Small intestine (tissue), 7 donors: ENCODE measurements around the gene TUBGCP6. TPM values are rescaled to one million over a fixed set of nuclear protein-coding genes. Genes with fewer than 3 reads are reported as not detected.

Experiments used
- DNase-seq, 2 donors: peaks; one replicate each; pipeline versions ENCODE4 v3.0.0 to v3.0.0-alpha.2; 2013
- FAIRE-seq: peaks from 2 replicates; lab custom pipeline; 2012; peaks lifted over from hg19 to GRCh38; lab: Jason Lieb, UNC
- H3K27ac ChIP-seq, 3 donors: one replicate each; pipeline ENCODE4 v1.5.1; 2013; ENCODE audit warnings: low read length in 2 of 3, mild to moderate bottlenecking in 2 of 3, control low read depth in 1 of 3, inconsistent platforms in 1 of 3, low read depth in 1 of 3, moderate library complexity in 1 of 3
- H3K27me3 ChIP-seq, 3 donors: one replicate each; pipeline ENCODE4 v1.6.1; 2013; ENCODE audit warnings: low read length in 3 of 3, inconsistent platforms in 1 of 3; ENCODE audit not compliant: control insufficient read depth in 3 of 3, insufficient read depth in 3 of 3
- H3K36me3 ChIP-seq, 3 donors: one replicate each; pipeline ENCODE4 v1.6.1; 2013; ENCODE audit warnings: low read length in 3 of 3, inconsistent platforms in 1 of 3, low read depth in 1 of 3, mild to moderate bottlenecking in 1 of 3, moderate library complexity in 1 of 3; ENCODE audit not compliant: control insufficient read depth in 3 of 3, insufficient read depth in 2 of 3
- H3K4me1 ChIP-seq, 3 donors: one replicate each; pipeline ENCODE4 v1.6.1; 2013; ENCODE audit warnings: low read length in 2 of 3, inconsistent platforms in 1 of 3, low read depth in 1 of 3, mild to moderate bottlenecking in 1 of 3, moderate library complexity in 1 of 3; ENCODE audit not compliant: control insufficient read depth in 3 of 3, insufficient read depth in 2 of 3
- H3K4me3 ChIP-seq, 3 donors: one replicate each; pipeline ENCODE4 v1.5.1; 2013; ENCODE audit warnings: low read length in 3 of 3, control low read depth in 1 of 3, inconsistent platforms in 1 of 3, low read depth in 1 of 3, mild to moderate bottlenecking in 1 of 3, moderate library complexity in 1 of 3
- H3K9me3 ChIP-seq, 2 donors: one replicate each; pipeline ENCODE4 v1.6.1; 2013; ENCODE audit warnings: low read depth in 1 of 2, low read length in 1 of 2; ENCODE audit not compliant: control insufficient read depth in 2 of 2, insufficient read depth in 1 of 2
- WGBS, 3 donors: extraction: QIAGEN DNeasy Blood & Tissue Kit; methylation state at CpG; one replicate each; pipeline ENCODE4 v1.1.7; 2013; 5-methylcytosine and 5-hydroxymethylcytosine counted together
- polyA plus RNA-seq, 4 donors: library from polyadenylated mRNA; stranded (reverse) in 3 of 4; unstranded in 1 of 4; fragments of 200-250 nt in 3 of 4; fragments of 120-200 nt in 1 of 4; gene quantifications; one replicate each; pipeline versions ENCODE4 v1.2.1 to v1.2.3, GENCODE V29; 2013
- donor health status: healthy with polysubstance abuse.
- donor health status: control.
- donor health status: control.
- donor health status: Bipolar disorder and iron deficiency.
- donor health status: healthy.

Gene TUBGCP6
- polyA plus RNA-seq, 4 donors, result 23.0 to 55.5 (median 39.7) TPM

GRCh38 chr22:50248196-50249081 is 3.6 kb upstream of the TUBGCP6 start:
- FAIRE-seq (no peak), DNase-seq (no peak)
- 76 to 86% (median 80%) methylated on average over 26 to 29 of the region's 29 CpGs for WGBS, 3 donors
- H3K4me1 ChIP-seq, result peaks cover 12 to 29% (median 12%) of the 10 kb centered on the region in 3 donors
- H3K27ac ChIP-seq, result no peak overlapping the region
- H3K4me3 ChIP-seq, result no peak overlapping the region
- no peaks in the 10 kb centered on the region for H3K9me3 ChIP-seq
- no peaks in the 10 kb centered on the region for H3K27me3 ChIP-seq
- H3K36me3 ChIP-seq, result peaks cover 0 to 46% (median 0%) of the 10 kb centered on the region in 3 donors

- peaks cover 12 to 29% (median 12%) of the 10 kb centered on the region in 3 donors for H3K4me1 ChIP-seq
- no peak overlapping the region for H3K4me3 ChIP-seq
- H3K27ac ChIP-seq, result no peak overlapping the region
- peaks cover 0 to 46% (median 0%) of the 10 kb centered on the region in 3 donors for H3K36me3 ChIP-seq
- H3K9me3 ChIP-seq, result no peaks in the 10 kb centered on the region
- FAIRE-seq, result no peak
- DNase-seq, result peak; percentile 74 to 81
- 28 to 41% (median 38%) methylated on average over 15 to 16 of the region's 16 CpGs for WGBS, 3 donors
- no peaks in the 10 kb centered on the region for H3K27me3 ChIP-seq
These were observed 2.9 kb upstream of the TUBGCP6 start for GRCh38 chr22:50247748-50248147.

DNA sequence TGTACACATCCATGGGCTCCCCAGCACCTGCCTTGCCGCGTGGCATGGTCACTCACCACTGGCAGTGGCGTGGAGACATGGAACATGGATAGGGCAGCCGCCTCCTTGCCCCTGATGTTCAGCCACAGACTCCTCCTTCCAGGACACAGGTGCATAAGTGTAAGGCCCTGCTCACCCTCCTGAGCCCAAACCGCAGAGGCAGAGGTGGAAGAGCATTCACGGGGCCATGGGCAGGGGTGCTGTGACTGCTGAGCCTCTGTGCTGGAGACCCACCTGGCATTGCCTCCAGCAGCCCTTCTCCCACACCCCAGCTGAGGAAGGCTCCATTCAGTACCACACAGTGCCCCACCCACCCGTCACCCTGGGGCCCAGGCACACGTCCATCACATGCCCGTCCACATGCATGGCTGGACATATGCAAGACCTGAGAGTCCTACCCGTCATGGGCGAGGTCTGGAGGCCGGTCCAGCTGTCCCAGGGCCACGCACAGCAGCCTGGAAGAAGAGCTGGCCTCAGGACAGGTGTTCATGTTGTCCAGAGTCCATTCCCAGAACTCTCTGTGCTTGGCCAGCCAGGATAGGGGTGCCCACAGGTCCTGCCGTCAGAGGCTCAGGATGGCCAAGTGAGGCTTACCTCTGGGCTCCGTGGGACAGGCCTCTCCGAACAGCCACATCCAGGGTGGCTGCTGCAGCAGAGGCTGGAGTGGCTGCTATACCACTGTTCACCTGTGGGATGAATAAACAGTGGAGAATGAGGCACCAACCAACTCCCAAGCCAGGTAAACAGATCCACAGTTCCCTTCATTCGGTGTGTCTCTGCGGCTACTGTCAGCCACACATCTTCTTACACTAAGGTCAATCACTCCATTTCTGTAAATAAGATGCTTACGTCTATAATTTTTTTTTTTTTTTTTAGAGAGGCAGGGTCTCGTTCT is 1.7 kb upstream of the TUBGCP6 start:
- Histone ChIP-seq H3K36me3 (peaks cover 0 to 46% (median 0%) of the 10 kb centered on the region in 3 donors), H3K4me3 (peak overlapping the region in 1 of 3 donors; percentile 90), H3K27me3 (no peaks in the 10 kb centered on the region), H3K4me1 (peaks cover 12 to 29% (median 15%) of the 10 kb centered on the region in 3 donors), H3K9me3 (no peaks in the 10 kb centered on the region), H3K27ac (peak overlapping the region in 1 of 3 donors; percentile 6)
- DNase-seq (no peak), FAIRE-seq (no peak)
- WGBS, 3 donors, result 84 to 88% (median 87%) methylated on average over 20 of the region's 20 CpGs

DNA sequence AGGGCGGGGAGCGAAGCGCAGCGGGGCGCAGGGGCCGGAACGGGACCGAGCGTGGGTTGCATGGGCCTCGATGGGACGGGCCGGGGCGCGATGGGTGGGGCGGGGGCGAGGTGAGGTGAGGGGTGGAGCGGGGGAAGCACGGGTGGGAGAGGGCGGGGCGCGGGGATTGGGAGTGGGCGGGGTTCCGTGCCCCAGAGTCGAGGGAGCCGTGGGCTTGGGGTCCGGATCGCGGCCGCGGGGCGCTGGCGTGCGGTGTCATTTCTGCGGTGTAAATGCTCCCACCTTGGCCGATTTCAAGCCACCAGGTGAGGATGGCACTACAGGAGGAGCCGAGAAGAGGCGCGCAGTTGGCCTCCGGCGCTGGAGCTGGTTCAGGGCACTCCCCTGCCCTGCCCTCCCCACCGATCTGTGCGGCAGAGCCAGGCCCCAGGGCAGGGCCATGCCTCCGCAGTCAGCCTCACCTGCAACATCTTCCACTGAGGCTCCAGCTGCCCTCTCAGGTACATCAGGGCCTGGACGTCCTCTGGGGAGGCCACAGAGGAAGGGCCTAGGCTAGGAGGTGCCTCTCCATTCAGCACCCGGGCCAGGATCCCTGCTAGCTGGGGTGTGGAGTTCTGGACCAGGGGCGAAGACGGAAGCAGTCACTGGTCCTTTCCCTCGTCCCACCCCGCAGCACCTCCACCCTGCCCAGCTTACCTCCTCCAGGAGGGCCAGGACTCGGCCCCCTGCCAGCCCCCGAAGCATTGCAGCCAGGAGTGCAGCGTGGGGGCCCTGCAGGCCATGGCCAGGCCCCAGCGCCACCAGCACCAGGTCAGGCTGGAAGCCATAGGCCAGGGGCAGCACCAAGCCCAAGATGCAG is 620 bp upstream of the TUBGCP6 start:
- Histone ChIP-seq H3K27ac (peak overlapping the region; percentile 86 to 98 (median 92)), H3K27me3 (no peaks in the 10 kb centered on the region), H3K4me1 (peaks cover 12 to 25% (median 15%) of the 10 kb centered on the region in 3 donors), H3K36me3 (peaks cover 0 to 46% (median 0%) of the 10 kb centered on the region in 3 donors), H3K4me3 (peak overlapping the region; percentile 72 to 100 (median 90)), H3K9me3 (no peaks in the 10 kb centered on the region)
- peak; percentile 15 to 45 for DNase-seq
- 11 to 19% (median 14%) methylated on average over 34 to 53 of the region's 53 CpGs for WGBS, 3 donors
- FAIRE-seq, result no peak

- 2 to 15% (median 5%) methylated on average over 27 of the region's 27 CpGs for WGBS, 3 donors
- H3K4me3 ChIP-seq, result peak overlapping the region; percentile 72 to 100 (median 90)
- DNase-seq (no peak), FAIRE-seq (no peak)
- H3K9me3 ChIP-seq, result no peaks in the 10 kb centered on the region
- peaks cover 5 to 13% (median 9%) of the 10 kb centered on the region in 3 donors for H3K4me1 ChIP-seq
- H3K36me3 ChIP-seq, result peaks cover 0 to 49% (median 2%) of the 10 kb centered on the region in 3 donors
- H3K27me3 ChIP-seq, result no peaks in the 10 kb centered on the region
- H3K27ac ChIP-seq, result peak overlapping the region; percentile 86 to 98 (median 92)
These were observed 971 bp downstream of the TUBGCP6 start for GRCh38 chr22:50243685-50244419.

DNA sequence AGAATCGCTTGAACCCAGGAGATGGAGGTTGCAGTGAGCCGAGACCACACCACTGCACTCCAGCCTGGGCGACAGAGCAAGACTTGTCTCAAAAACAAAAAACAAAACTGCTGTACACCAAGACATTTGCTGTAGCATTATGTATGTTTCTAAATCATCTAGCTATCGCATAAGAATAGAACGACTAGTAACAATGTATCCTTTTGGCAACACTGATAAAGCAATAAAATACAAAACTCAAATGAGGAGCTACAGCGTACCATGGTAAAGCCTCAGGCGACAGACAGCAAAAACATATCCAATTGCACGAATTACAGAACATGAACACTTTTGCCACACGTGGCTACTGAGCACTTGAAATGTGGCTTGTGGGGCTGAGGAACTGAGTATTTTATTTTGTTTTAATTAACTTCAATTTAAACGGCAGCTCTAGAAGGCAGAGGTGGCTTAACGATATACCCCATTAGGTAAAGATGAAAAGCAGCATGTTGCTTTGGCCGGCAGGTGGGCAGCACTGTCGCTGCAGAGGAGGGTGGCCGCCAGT is 2.3 kb downstream of the TUBGCP6 start:
- WGBS, 3 donors, result 45 to 63% (median 55%) methylated on average over 14 of the region's 14 CpGs
- Histone ChIP-seq H3K4me3 (peak overlapping the region in 2 of 3 donors; percentile 0 to 90), H3K27me3 (no peaks in the 10 kb centered on the region), H3K4me1 (peaks cover 4 to 10% (median 9%) of the 10 kb centered on the region in 3 donors), H3K27ac (no peak overlapping the region), H3K9me3 (no peaks in the 10 kb centered on the region), H3K36me3 (peaks cover 0 to 40% (median 2%) of the 10 kb centered on the region in 3 donors)
- FAIRE-seq, result no peak
- DNase-seq, result no peak

DNA sequence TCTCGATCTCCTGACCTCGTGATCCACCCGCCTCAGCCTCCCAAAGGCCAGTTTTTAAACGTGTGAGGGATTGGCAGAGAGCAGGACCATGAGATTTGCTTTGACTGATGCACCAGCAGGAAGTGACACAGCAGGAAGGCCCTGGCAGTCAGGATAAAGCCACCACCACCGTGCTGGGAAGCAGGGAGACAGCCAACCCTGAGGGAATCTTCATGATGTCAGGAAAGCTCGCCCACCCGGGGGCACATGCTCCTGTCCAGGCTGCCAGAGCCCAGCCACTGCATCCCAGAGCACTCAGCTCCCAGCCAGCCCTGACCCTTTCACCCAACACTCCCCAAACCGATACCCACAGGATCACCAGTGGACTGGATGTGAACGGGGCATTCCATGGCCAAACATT is 6.1 kb downstream of the TUBGCP6 start:
- no peaks in the 10 kb centered on the region for H3K27me3 ChIP-seq
- 86 to 90% (median 88%) methylated on average over 9 of the region's 9 CpGs for WGBS, 3 donors
- DNase-seq, result no peak
- peaks cover 2 to 45% (median 6%) of the 10 kb centered on the region in 3 donors for H3K36me3 ChIP-seq
- H3K27ac ChIP-seq, result no peak overlapping the region
- H3K4me3 ChIP-seq, result no peak overlapping the region
- no peaks in the 10 kb centered on the region for H3K9me3 ChIP-seq
- no peak for FAIRE-seq
- H3K4me1 ChIP-seq, result peaks cover 0 to 5% (median 0%) of the 10 kb centered on the region in 3 donors
